ENCODE measurements around the gene KBTBD3.

Gene KBTBD3

GRCh38 chr11:106021181-106021966 lies 55.8 kb downstream of the KBTBD3 start:
- Histone ChIP-seq H2BK5ac (ENCODE audit: low read depth, low read length, poor library complexity) (peak overlapping the region; percentile 1), H3K4me3 (ENCODE audit: low read depth, low read length) (peak overlapping the region; percentile 97), H3K14ac (ENCODE audit: low read length) (peak overlapping the region; percentile 50), H4K91ac (ENCODE audit: low read depth, low read length) (peak overlapping the region; percentile 58), H3K4me1 (ENCODE audit: control insufficient read depth in 1 of 2, insufficient read depth in 2 of 2, low read length in 2 of 2) (no peaks in the 10 kb centered on the region), H4K12ac (ENCODE audit: low read depth, low read length) (peak overlapping the region; percentile 55), H2BK120ac (ENCODE audit: insufficient read depth, low read length, poor library complexity) (no peak overlapping the region), H3K79me1 (ENCODE audit: low read length) (peaks cover 4% of the 10 kb centered on the region), H3K27ac (ENCODE audit: low read depth, low read length) (no peak overlapping the region), H2AK5ac (ENCODE audit: low read length) (no peak overlapping the region), H3K27me3 (ENCODE audit: insufficient read depth, low read length) (no peaks in the 10 kb centered on the region), H3K4me2 (ENCODE audit: low read length) (peak overlapping the region; percentile 90), H3K9me3 (ENCODE audit: insufficient read depth, low read depth, low read length) (no peaks in the 10 kb centered on the region), H4K8ac (ENCODE audit: low read depth, low read length) (peak overlapping the region; percentile 85), H3K4ac (ENCODE audit: low read depth, low read length) (peak overlapping the region; percentile 42), H3K9ac (ENCODE audit: low read length) (peak overlapping the region; percentile 47), H3K18ac (ENCODE audit: low read length) (peak overlapping the region; percentile 18), H3K36me3 (ENCODE audit: control insufficient read depth in 1 of 2, insufficient read depth in 2 of 2, low read length in 2 of 2) (no peaks in the 10 kb centered on the region), H2AFZ (ENCODE audit: insufficient read depth, low read length, poor library complexity) (peak overlapping the region; percentile 91), H2BK12ac (ENCODE audit: low read length) (no peak overlapping the region), H3K79me2 (ENCODE audit: control insufficient read depth, insufficient read depth, low read length, poor library complexity) (peaks cover 4% of the 10 kb centered on the region), H3K23ac (ENCODE audit: low read length) (no peak overlapping the region)
- DNase-seq = peak in 1 of 2 donors; percentile 16
- no CpG with 5 or more reads among the region's 18 CpGs for WGBS (ENCODE audit: extremely low coverage, insufficient coverage, insufficient read length)

GRCh38 chr11:106017093-106017492 lies 60.1 kb downstream of the KBTBD3 start:
- Histone ChIP-seq H3K18ac (ENCODE audit: low read length) (no peak overlapping the region), H3K36me3 (ENCODE audit: control insufficient read depth in 1 of 2, insufficient read depth in 2 of 2, low read length in 2 of 2) (no peaks in the 10 kb centered on the region), H4K12ac (ENCODE audit: low read depth, low read length) (no peak overlapping the region), H3K4me1 (ENCODE audit: control insufficient read depth in 1 of 2, insufficient read depth in 2 of 2, low read length in 2 of 2) (no peaks in the 10 kb centered on the region), H3K9me3 (ENCODE audit: insufficient read depth, low read depth, low read length) (no peaks in the 10 kb centered on the region), H3K4me2 (ENCODE audit: low read length) (no peak overlapping the region), H2AK5ac (ENCODE audit: low read length) (no peak overlapping the region), H3K79me2 (ENCODE audit: control insufficient read depth, insufficient read depth, low read length, poor library complexity) (peaks cover 4% of the 10 kb centered on the region), H3K9ac (ENCODE audit: low read length) (no peak overlapping the region), H4K91ac (ENCODE audit: low read depth, low read length) (no peak overlapping the region), H3K23ac (ENCODE audit: low read length) (no peak overlapping the region), H3K14ac (ENCODE audit: low read length) (no peak overlapping the region), H3K4me3 (ENCODE audit: low read depth, low read length) (no peak overlapping the region), H2BK5ac (ENCODE audit: low read depth, low read length, poor library complexity) (no peak overlapping the region), H2BK120ac (ENCODE audit: insufficient read depth, low read length, poor library complexity) (no peak overlapping the region), H2BK12ac (ENCODE audit: low read length) (no peak overlapping the region), H2AFZ (ENCODE audit: insufficient read depth, low read length, poor library complexity) (no peak overlapping the region), H4K8ac (ENCODE audit: low read depth, low read length) (no peak overlapping the region), H3K4ac (ENCODE audit: low read depth, low read length) (no peak overlapping the region), H3K79me1 (ENCODE audit: low read length) (peaks cover 4% of the 10 kb centered on the region), H3K27me3 (ENCODE audit: insufficient read depth, low read length) (no peaks in the 10 kb centered on the region), H3K27ac (ENCODE audit: low read depth, low read length) (no peak overlapping the region)
- no CpG with 5 or more reads among the region's 2 CpGs for WGBS (ENCODE audit: extremely low coverage, insufficient coverage, insufficient read length)
- DNase-seq = no peak

- no CpG with 5 or more reads among the region's 2 CpGs for WGBS (ENCODE audit: extremely low coverage, insufficient coverage, insufficient read length)
- no peak overlapping the region for H3K9ac ChIP-seq (ENCODE audit: low read length)
Observed at GRCh38 chr11:106015066-106015465, 62.1 kb downstream of the KBTBD3 start.

GRCh38 chr11:106014620-106015019 lies 62.5 kb downstream of the KBTBD3 start:
- no peaks in the 10 kb centered on the region for H3K27me3 ChIP-seq (ENCODE audit: insufficient read depth, low read length)
- H3K4me2 ChIP-seq (ENCODE audit: low read length) = no peak overlapping the region
- no peaks in the 10 kb centered on the region for H3K79me1 ChIP-seq (ENCODE audit: low read length)
- H3K36me3 ChIP-seq (ENCODE audit: control insufficient read depth in 1 of 2, insufficient read depth in 2 of 2, low read length in 2 of 2) = peaks cover 2 to 6% of the 10 kb centered on the region in 2 experiments
- H3K4me3 ChIP-seq (ENCODE audit: low read depth, low read length) = no peak overlapping the region
- no peak overlapping the region for H3K14ac ChIP-seq (ENCODE audit: low read length)
- no peak overlapping the region for H3K18ac ChIP-seq (ENCODE audit: low read length)
- no peak overlapping the region for H2AFZ ChIP-seq (ENCODE audit: insufficient read depth, low read length, poor library complexity)
- H2BK12ac ChIP-seq (ENCODE audit: low read length) = no peak overlapping the region
- no peak overlapping the region for H4K91ac ChIP-seq (ENCODE audit: low read depth, low read length)
- H2BK120ac ChIP-seq (ENCODE audit: insufficient read depth, low read length, poor library complexity) = no peak overlapping the region
- no peak overlapping the region for H3K27ac ChIP-seq (ENCODE audit: low read depth, low read length)
- no peaks in the 10 kb centered on the region for H3K79me2 ChIP-seq (ENCODE audit: control insufficient read depth, insufficient read depth, low read length, poor library complexity)
- no peaks in the 10 kb centered on the region for H3K4me1 ChIP-seq (ENCODE audit: control insufficient read depth in 1 of 2, insufficient read depth in 2 of 2, low read length in 2 of 2)
- no peak overlapping the region for H4K12ac ChIP-seq (ENCODE audit: low read depth, low read length)
- no peak overlapping the region for H3K23ac ChIP-seq (ENCODE audit: low read length)
- H2BK5ac ChIP-seq (ENCODE audit: low read depth, low read length, poor library complexity) = no peak overlapping the region
- no peak for DNase-seq
- no peak overlapping the region for H3K9ac ChIP-seq (ENCODE audit: low read length)
- no peak overlapping the region for H4K8ac ChIP-seq (ENCODE audit: low read depth, low read length)
- no CpG with 5 or more reads among the region's 2 CpGs for WGBS (ENCODE audit: extremely low coverage, insufficient coverage, insufficient read length)
- H3K9me3 ChIP-seq (ENCODE audit: insufficient read depth, low read depth, low read length) = no peaks in the 10 kb centered on the region
- no peak overlapping the region for H3K4ac ChIP-seq (ENCODE audit: low read depth, low read length)
- no peak overlapping the region for H2AK5ac ChIP-seq (ENCODE audit: low read length)

More at GRCh38 chr11:106015066-106015465, 62.1 kb downstream of the KBTBD3 start:
- Histone ChIP-seq H3K79me1 (ENCODE audit: low read length) (no peaks in the 10 kb centered on the region), H3K4me1 (ENCODE audit: control insufficient read depth in 1 of 2, insufficient read depth in 2 of 2, low read length in 2 of 2) (no peaks in the 10 kb centered on the region), H3K27me3 (ENCODE audit: insufficient read depth, low read length) (no peaks in the 10 kb centered on the region), H2BK12ac (ENCODE audit: low read length) (no peak overlapping the region), H3K79me2 (ENCODE audit: control insufficient read depth, insufficient read depth, low read length, poor library complexity) (no peaks in the 10 kb centered on the region), H3K23ac (ENCODE audit: low read length) (no peak overlapping the region), H3K4me3 (ENCODE audit: low read depth, low read length) (no peak overlapping the region), H3K4ac (ENCODE audit: low read depth, low read length) (no peak overlapping the region), H3K27ac (ENCODE audit: low read depth, low read length) (no peak overlapping the region), H2AK5ac (ENCODE audit: low read length) (no peak overlapping the region), H4K12ac (ENCODE audit: low read depth, low read length) (no peak overlapping the region), H3K14ac (ENCODE audit: low read length) (no peak overlapping the region), H2AFZ (ENCODE audit: insufficient read depth, low read length, poor library complexity) (no peak overlapping the region), H3K36me3 (ENCODE audit: control insufficient read depth in 1 of 2, insufficient read depth in 2 of 2, low read length in 2 of 2) (peaks cover 0 to 4% of the 10 kb centered on the region in 2 experiments), H4K8ac (ENCODE audit: low read depth, low read length) (no peak overlapping the region), H2BK5ac (ENCODE audit: low read depth, low read length, poor library complexity) (no peak overlapping the region), H3K4me2 (ENCODE audit: low read length) (no peak overlapping the region), H3K18ac (ENCODE audit: low read length) (no peak overlapping the region), H3K9me3 (ENCODE audit: insufficient read depth, low read depth, low read length) (no peaks in the 10 kb centered on the region), H4K91ac (ENCODE audit: low read depth, low read length) (no peak overlapping the region), H2BK120ac (ENCODE audit: insufficient read depth, low read length, poor library complexity) (no peak overlapping the region)
- DNase-seq = no peak

All from trophoblast cell (in vitro differentiated cells and primary cell).